Measurements from ENCODE around the gene NBAS. TPM values are rescaled to one million over a fixed set of nuclear protein-coding genes. Genes with fewer than 3 reads are reported as not detected.

NBAS gene
- polyA plus RNA-seq, 1 of the 3 experiments (the other 2 are of a cell fraction), result 12.0 TPM

- TF ChIP-seq CHD2 (IDR thresholded peaks at IDR 0.05; ENCODE audit: low read length, partially characterized antibody), result no peak
- no peak for TF ChIP-seq IRF3 (IDR thresholded peaks at IDR 0.05; ENCODE audit: low read depth, low read length)
- no peak for TF ChIP-seq FOXM1 (IDR thresholded peaks at IDR 0.05; ENCODE audit: low read depth)
- TF ChIP-seq RXRA (IDR thresholded peaks at IDR 0.05; ENCODE audit: borderline replicate concordance, low read depth), result no peak
- TF ChIP-seq MAX (IDR thresholded peaks at IDR 0.05; ENCODE audit: low read depth), result no peak
- no peak for TF ChIP-seq RCOR1 (IDR thresholded peaks at IDR 0.05; ENCODE audit: low read length)
- WGBS (ENCODE audit: low lambda C conversion rate), result 95% methylated on average over 1 of the region's 1 CpG
- Histone ChIP-seq H3K9me3 (no peaks in the 10 kb centered on the region), H3K79me2 (ENCODE audit: insufficient read depth) (no peaks in the 10 kb centered on the region; the same call in 1 of the 2 replicates), H3F3A (replicated peaks; ENCODE audit: insufficient read depth) (no peaks in the 10 kb centered on the region), H3K36me3 (replicated peaks in 1 of 2; ENCODE audit: control insufficient read depth in 1 of 2, insufficient read depth in 2 of 2, low read length in 1 of 2) (peaks cover 13 to 39% of the 10 kb centered on the region in 2 experiments), H3K27me3 (ENCODE audit: insufficient read depth) (no peaks in the 10 kb centered on the region), H3K9ac (no peak overlapping the region), H3K9me2 (no peaks in the 10 kb centered on the region), H3K27ac (ENCODE audit: low read depth in 2 of 2, low read length in 1 of 2) (no peak overlapping the region), H3K4me1 (ENCODE audit: control insufficient read depth in 1 of 2, insufficient read depth in 2 of 2, low read depth in 1 of 2, low read length in 1 of 2) (peaks cover 0 to 10% of the 10 kb centered on the region in 2 experiments; a peak in 2 of 4 replicates), H3K4me2 (no peak overlapping the region), H3K4me3 (ENCODE audit: low read depth in 2 of 2, low read length in 1 of 2) (no peak overlapping the region), H4K20me1 (ENCODE audit: insufficient read depth) (no peaks in the 10 kb centered on the region), H2AFZ (ENCODE audit: low read depth) (no peak overlapping the region)
- ChIA-PET POLR2A (no interaction called here), CTCF (interaction anchor here (0.7 to 1.7 kb wide), 2 partner anchors 10 to 26 kb away, joined by 3 to 4 read pairs; no protein-coding TSS in a partner anchor)
- no peak for DNase-seq
These were observed 50.6 kb downstream of the NBAS start for GRCh38 chr2:15510552-15510951.

GRCh38 chr2:15510131-15510530 is 51.0 kb downstream of the NBAS start:
- no peak for TF ChIP-seq FOXM1 (IDR thresholded peaks at IDR 0.05; ENCODE audit: low read depth)
- no peak for TF ChIP-seq CTCF (IDR thresholded peaks at IDR 0.05)
- no peak for TF ChIP-seq TEAD4 (IDR thresholded peaks at IDR 0.05; ENCODE audit: borderline replicate concordance, insufficient read depth)
- no peak for TF ChIP-seq POLR2AphosphoS5 (IDR thresholded peaks at IDR 0.05; ENCODE audit: low read depth, low read length)
- no peak for TF ChIP-seq PBX3 (IDR thresholded peaks at IDR 0.05)
- no peak for TF ChIP-seq EZH2phosphoT487 (IDR thresholded peaks at IDR 0.05; ENCODE audit: borderline replicate concordance, low read depth)
- TF ChIP-seq CHD2 (IDR thresholded peaks at IDR 0.05; ENCODE audit: low read length, partially characterized antibody), result no peak
- no peak for TF ChIP-seq FOSL2 (IDR thresholded peaks at IDR 0.05; ENCODE audit: borderline replicate concordance, low read depth)
- TF ChIP-seq MXI1 (IDR thresholded peaks at IDR 0.05; ENCODE audit: low read depth, low read length), result no peak
- no peak for TF ChIP-seq IRF3 (IDR thresholded peaks at IDR 0.05; ENCODE audit: low read depth, low read length)
- TF ChIP-seq MEF2A (IDR thresholded peaks at IDR 0.05; ENCODE audit: borderline replicate concordance, low read depth), result no peak
- TF ChIP-seq ELF1 (IDR thresholded peaks at IDR 0.05), result no peak
- TF ChIP-seq GATA2 (CRISPR knock-in tag; IDR thresholded peaks at IDR 0.05), result no peak
- TF ChIP-seq USF2 (IDR thresholded peaks at IDR 0.05; ENCODE audit: borderline replicate concordance, low read depth, low read length), result no peak
- no peak for TF ChIP-seq SMC3 (IDR thresholded peaks at IDR 0.05; ENCODE audit: low read depth, low read length)
- no peak for TF ChIP-seq NRF1 (IDR thresholded peaks at IDR 0.05; ENCODE audit: low read depth, low read length)
- no peak overlapping the region for H3K4me2 ChIP-seq
- no peak for DNase-seq
- 93% methylated on average over 3 of the region's 3 CpGs for WGBS (ENCODE audit: low lambda C conversion rate)
- H3K9me3 ChIP-seq, result no peaks in the 10 kb centered on the region
- H3K27ac ChIP-seq (ENCODE audit: low read depth in 2 of 2, low read length in 1 of 2), result no peak overlapping the region
- no peaks in the 10 kb centered on the region; the same call in 1 of the 2 replicates for H3K79me2 ChIP-seq (ENCODE audit: insufficient read depth)
- H3K4me1 ChIP-seq (ENCODE audit: control insufficient read depth in 1 of 2, insufficient read depth in 2 of 2, low read depth in 1 of 2, low read length in 1 of 2), result peaks cover 0 to 10% of the 10 kb centered on the region in 2 experiments; a peak in 2 of 4 replicates
- POLR2A ChIA-PET, result no interaction called here
- H3K9ac ChIP-seq, result no peak overlapping the region
- no peaks in the 10 kb centered on the region for H4K20me1 ChIP-seq (ENCODE audit: insufficient read depth)
- no peaks in the 10 kb centered on the region for H3K9me2 ChIP-seq
- H2AFZ ChIP-seq (ENCODE audit: low read depth), result no peak overlapping the region
- no peaks in the 10 kb centered on the region for H3K27me3 ChIP-seq (ENCODE audit: insufficient read depth)
- H3F3A ChIP-seq (replicated peaks; ENCODE audit: insufficient read depth), result no peaks in the 10 kb centered on the region
- H3K36me3 ChIP-seq (replicated peaks in 1 of 2; ENCODE audit: control insufficient read depth in 1 of 2, insufficient read depth in 2 of 2, low read length in 1 of 2), result peaks cover 13 to 39% of the 10 kb centered on the region in 2 experiments
- H3K4me3 ChIP-seq (ENCODE audit: low read depth in 2 of 2, low read length in 1 of 2), result no peak overlapping the region
- CTCF ChIA-PET, result interaction anchor here (0.7 to 1.7 kb wide), 2 partner anchors 10 to 26 kb away, joined by 3 to 4 read pairs; no protein-coding TSS in a partner anchor

All from SK-N-SH (cell line).